Peyer's patch (tissue), 4 donors: Measurements from ENCODE around the gene MYO1F.
"Not testable (repeated sequence)": the region's sequence is repeated elsewhere in the genome, so short reads cannot be mapped to it uniquely, and the experiment has no call there.

Experiments used
- POLR2A ChIP-seq, 2 donors: fragments of 450-650 bp; IDR thresholded peaks; one replicate each; pipeline ENCODE4 v1.5.1; 2017; ENCODE audit warnings: antibody characterized with exemption in 2 of 2, mild to moderate bottlenecking in 2 of 2, moderate library complexity in 2 of 2
- TF ChIP-seq, protein P1 (sequence below), 6 experiments: fragments of 450-650 bp in 4 of 6; fragments of 200-600 bp in 2 of 6; sonication (generic) in 1 of 6; IDR thresholded peaks; one replicate each; pipeline ENCODE4 v1.5.1; 2017 to 2019; ENCODE audit warnings: antibody characterized with exemption in 6 of 6, mild to moderate bottlenecking in 3 of 6, moderate library complexity in 1 of 6

DNA sequence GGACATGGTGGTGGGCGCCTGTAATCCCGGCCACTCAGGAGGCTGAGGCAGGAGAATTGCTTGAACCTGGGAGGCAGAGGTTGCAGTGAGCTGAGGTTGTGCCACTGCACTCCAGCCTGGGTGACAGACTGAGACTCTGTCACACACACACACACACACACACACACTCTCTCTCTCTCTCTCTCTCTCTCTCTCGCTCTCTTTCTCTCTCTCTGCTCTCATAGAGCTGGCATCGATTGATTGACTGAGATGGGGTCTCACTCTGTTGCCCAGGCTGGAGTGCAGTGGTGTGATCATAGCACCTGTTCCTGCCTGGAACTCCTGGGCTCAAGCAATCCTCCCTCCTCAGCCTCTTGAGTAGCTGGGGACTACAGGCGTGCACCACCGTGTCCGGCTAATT lies 23.5 kb downstream of the MYO1F start:
- TF ChIP-seq, protein P1, sequence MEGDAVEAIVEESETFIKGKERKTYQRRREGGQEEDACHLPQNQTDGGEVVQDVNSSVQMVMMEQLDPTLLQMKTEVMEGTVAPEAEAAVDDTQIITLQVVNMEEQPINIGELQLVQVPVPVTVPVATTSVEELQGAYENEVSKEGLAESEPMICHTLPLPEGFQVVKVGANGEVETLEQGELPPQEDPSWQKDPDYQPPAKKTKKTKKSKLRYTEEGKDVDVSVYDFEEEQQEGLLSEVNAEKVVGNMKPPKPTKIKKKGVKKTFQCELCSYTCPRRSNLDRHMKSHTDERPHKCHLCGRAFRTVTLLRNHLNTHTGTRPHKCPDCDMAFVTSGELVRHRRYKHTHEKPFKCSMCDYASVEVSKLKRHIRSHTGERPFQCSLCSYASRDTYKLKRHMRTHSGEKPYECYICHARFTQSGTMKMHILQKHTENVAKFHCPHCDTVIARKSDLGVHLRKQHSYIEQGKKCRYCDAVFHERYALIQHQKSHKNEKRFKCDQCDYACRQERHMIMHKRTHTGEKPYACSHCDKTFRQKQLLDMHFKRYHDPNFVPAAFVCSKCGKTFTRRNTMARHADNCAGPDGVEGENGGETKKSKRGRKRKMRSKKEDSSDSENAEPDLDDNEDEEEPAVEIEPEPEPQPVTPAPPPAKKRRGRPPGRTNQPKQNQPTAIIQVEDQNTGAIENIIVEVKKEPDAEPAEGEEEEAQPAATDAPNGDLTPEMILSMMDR (IDR thresholded peaks at IDR 0.05): not testable (repeated sequence)
- not testable (repeated sequence) for TF ChIP-seq POLR2A (IDR thresholded peaks at IDR 0.05)
